ENCODE results near the gene TMEM132D. TPM values are rescaled to one million over a fixed set of nuclear protein-coding genes. Genes with fewer than 3 reads are reported as not detected.

TMEM132D gene
- total RNA-seq, 1 donor: not detected

DNA sequence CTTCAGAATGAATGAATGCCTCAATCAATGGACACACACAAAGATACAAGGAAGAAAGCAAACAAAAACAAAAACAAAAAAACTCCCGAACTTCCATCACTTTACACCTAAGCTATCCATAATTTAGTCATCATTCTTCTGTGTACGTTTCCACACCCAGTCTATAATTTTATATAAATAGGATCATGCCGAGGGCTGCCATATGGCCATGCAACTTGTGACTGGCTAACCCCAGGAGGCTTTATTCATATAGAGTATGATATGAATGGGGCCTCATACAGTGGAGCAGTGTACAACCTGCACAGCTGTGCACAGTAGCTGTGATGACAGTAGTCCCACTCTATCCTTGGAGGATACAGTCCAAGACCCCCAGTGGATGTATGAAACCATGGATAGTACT is 365.7 kb downstream of the TMEM132D start:
- H4K20me1 ChIP-seq (ENCODE audit: insufficient read depth, low read length): no peaks in the 10 kb centered on the region
- H3K4me3 ChIP-seq (ENCODE audit: insufficient read depth, low read length): no peak overlapping the region
- no peaks in the 10 kb centered on the region for H3K27me3 ChIP-seq (ENCODE audit: insufficient read depth, low read length)
- no peaks in the 10 kb centered on the region for H3K36me3 ChIP-seq (ENCODE audit: insufficient read depth, low read length)
- DNase-seq (ENCODE audit: insufficient read length, low spot score, missing footprints): no peak
- no peaks in the 10 kb centered on the region for H3K79me2 ChIP-seq (ENCODE audit: insufficient read depth, low read length)
- TF ChIP-seq, protein P1, sequence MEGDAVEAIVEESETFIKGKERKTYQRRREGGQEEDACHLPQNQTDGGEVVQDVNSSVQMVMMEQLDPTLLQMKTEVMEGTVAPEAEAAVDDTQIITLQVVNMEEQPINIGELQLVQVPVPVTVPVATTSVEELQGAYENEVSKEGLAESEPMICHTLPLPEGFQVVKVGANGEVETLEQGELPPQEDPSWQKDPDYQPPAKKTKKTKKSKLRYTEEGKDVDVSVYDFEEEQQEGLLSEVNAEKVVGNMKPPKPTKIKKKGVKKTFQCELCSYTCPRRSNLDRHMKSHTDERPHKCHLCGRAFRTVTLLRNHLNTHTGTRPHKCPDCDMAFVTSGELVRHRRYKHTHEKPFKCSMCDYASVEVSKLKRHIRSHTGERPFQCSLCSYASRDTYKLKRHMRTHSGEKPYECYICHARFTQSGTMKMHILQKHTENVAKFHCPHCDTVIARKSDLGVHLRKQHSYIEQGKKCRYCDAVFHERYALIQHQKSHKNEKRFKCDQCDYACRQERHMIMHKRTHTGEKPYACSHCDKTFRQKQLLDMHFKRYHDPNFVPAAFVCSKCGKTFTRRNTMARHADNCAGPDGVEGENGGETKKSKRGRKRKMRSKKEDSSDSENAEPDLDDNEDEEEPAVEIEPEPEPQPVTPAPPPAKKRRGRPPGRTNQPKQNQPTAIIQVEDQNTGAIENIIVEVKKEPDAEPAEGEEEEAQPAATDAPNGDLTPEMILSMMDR (IDR thresholded peaks at IDR 0.05; ENCODE audit: extremely low read depth, low read depth, low read length): no peak
- H2AFZ ChIP-seq (ENCODE audit: low read length): no peak overlapping the region
- no peak overlapping the region for H3K27ac ChIP-seq (ENCODE audit: low read depth, low read length)
- no peak overlapping the region for H3K4me2 ChIP-seq (ENCODE audit: insufficient read depth, low read length)
- H3K4me1 ChIP-seq (ENCODE audit: insufficient read depth, low read length): no peaks in the 10 kb centered on the region
- H3K9me3 ChIP-seq (ENCODE audit: low read depth, low read length): no peaks in the 10 kb centered on the region

DNA sequence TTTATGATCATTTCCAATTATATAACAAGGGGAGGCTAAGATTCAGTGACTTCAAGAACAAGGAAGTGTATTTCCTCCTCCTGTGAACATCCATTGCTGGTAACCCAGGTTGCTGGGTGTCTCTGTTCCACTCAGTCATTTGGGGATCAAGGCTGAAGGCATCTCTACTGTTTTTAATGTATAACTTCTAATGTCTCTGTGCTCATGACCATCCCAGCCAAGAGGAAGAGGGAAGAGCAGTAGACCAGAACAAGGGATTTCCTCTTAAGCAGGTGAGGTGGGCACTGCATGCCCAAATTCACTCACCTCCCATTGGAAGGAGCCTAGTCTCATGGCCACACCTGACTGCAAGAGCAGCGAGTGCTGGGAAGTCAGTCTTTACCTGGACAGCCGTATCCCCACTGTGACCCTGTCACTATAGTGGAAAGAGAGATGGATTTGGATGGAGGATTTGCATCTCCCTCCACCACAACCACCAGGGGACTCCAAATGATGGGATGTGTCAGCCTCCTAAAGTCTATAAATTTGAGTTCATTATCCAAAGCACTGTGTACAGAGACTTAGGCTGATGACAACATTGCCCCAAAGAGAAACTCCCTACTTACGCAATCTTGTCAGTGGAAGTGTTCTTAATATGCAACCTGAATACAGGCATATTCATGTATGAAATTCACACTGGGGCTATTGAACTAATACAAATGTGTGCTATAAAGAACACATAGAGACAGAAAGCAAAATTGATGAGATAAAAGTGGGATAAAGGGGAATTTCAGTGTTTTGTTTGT is 368.7 kb downstream of the TMEM132D start:
- Histone ChIP-seq H2AFZ (ENCODE audit: low read length) (no peak overlapping the region), H3K9me3 (ENCODE audit: low read depth, low read length) (no peaks in the 10 kb centered on the region), H3K27ac (ENCODE audit: low read depth, low read length) (no peak overlapping the region), H3K4me1 (ENCODE audit: insufficient read depth, low read length) (no peaks in the 10 kb centered on the region), H3K4me2 (ENCODE audit: insufficient read depth, low read length) (no peak overlapping the region), H3K4me3 (ENCODE audit: insufficient read depth, low read length) (no peak overlapping the region), H3K27me3 (ENCODE audit: insufficient read depth, low read length) (no peaks in the 10 kb centered on the region), H4K20me1 (ENCODE audit: insufficient read depth, low read length) (no peaks in the 10 kb centered on the region), H3K79me2 (ENCODE audit: insufficient read depth, low read length) (no peaks in the 10 kb centered on the region), H3K36me3 (ENCODE audit: insufficient read depth, low read length) (no peaks in the 10 kb centered on the region)
- DNase-seq (ENCODE audit: insufficient read length, low spot score, missing footprints): no peak
- TF ChIP-seq, protein P1 (IDR thresholded peaks at IDR 0.05; ENCODE audit: extremely low read depth, low read depth, low read length): no peak

DNA sequence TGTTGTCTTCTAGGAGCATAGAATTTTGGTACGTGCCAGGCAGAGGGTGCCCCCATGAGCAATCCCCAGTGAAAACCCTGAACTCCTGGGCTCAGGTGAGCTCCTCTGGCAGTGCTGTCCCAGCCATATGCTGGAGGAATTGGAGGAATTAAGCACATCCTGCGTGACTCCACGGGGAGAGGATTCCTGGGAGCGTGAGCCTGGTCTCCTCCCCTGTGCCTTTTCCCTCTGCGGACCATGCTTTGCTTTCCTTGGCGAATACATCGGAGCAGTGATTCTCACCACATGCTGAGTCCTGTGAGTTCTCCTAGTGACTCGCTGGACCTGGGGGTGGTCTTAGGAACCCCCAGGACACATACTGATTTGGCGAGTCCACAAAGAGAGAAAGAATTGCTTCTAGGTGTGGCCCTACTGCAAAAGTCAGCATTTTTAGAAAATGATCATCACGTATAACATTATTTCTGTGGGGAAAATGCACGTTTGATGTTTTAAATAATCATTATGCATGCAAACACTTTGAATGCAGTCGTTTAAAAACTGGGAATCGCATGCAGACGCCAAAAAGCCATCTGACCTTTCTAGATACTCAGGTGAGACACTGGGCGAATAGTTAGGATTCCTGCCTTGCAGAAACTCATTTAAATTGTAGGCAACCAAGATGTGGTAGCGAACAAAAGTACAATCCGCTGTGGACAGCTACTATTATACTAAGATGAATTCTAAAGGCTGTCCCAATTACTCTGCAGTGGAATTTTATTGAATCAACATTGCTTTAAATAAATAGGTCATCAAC is 370.9 kb downstream of the TMEM132D start:
- Histone ChIP-seq H3K9me3 (ENCODE audit: low read depth, low read length) (no peaks in the 10 kb centered on the region), H3K4me3 (ENCODE audit: insufficient read depth, low read length) (no peak overlapping the region), H2AFZ (ENCODE audit: low read length) (no peak overlapping the region), H3K4me2 (ENCODE audit: insufficient read depth, low read length) (no peak overlapping the region), H3K36me3 (ENCODE audit: insufficient read depth, low read length) (no peaks in the 10 kb centered on the region), H4K20me1 (ENCODE audit: insufficient read depth, low read length) (no peaks in the 10 kb centered on the region), H3K4me1 (ENCODE audit: insufficient read depth, low read length) (no peaks in the 10 kb centered on the region), H3K27me3 (ENCODE audit: insufficient read depth, low read length) (no peaks in the 10 kb centered on the region), H3K27ac (ENCODE audit: low read depth, low read length) (no peak overlapping the region), H3K79me2 (ENCODE audit: insufficient read depth, low read length) (no peaks in the 10 kb centered on the region)
- no peak for DNase-seq (ENCODE audit: insufficient read length, low spot score, missing footprints)
- TF ChIP-seq, protein P1 (IDR thresholded peaks at IDR 0.05; ENCODE audit: extremely low read depth, low read depth, low read length): no peak

DNA sequence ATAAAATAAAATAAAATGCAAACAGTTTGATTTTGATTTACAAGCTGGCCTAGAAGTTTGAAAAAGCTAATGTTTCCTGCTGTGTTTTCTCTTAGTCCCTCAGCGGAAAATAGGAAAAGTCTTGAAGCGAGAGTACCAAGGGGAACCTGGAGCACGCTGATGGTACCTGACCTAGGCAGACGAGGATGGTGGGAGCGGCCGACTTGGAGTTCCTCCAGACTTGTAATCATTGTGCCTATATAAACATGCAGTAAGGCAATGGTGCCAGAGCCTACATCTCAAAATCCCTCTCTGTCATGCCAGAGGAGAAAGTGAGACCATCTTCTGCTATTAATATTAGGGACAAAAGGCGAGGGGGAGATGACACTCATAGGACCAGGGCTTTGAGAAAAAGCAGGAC is 371.7 kb downstream of the TMEM132D start:
- no peaks in the 10 kb centered on the region for H3K9me3 ChIP-seq (ENCODE audit: low read depth, low read length)
- H2AFZ ChIP-seq (ENCODE audit: low read length): no peak overlapping the region
- no peaks in the 10 kb centered on the region for H4K20me1 ChIP-seq (ENCODE audit: insufficient read depth, low read length)
- no peak overlapping the region for H3K4me2 ChIP-seq (ENCODE audit: insufficient read depth, low read length)
- no peaks in the 10 kb centered on the region for H3K79me2 ChIP-seq (ENCODE audit: insufficient read depth, low read length)
- H3K4me3 ChIP-seq (ENCODE audit: insufficient read depth, low read length): no peak overlapping the region
- no peaks in the 10 kb centered on the region for H3K4me1 ChIP-seq (ENCODE audit: insufficient read depth, low read length)
- H3K27ac ChIP-seq (ENCODE audit: low read depth, low read length): no peak overlapping the region
- H3K36me3 ChIP-seq (ENCODE audit: insufficient read depth, low read length): no peaks in the 10 kb centered on the region
- no peak for DNase-seq (ENCODE audit: insufficient read length, low spot score, missing footprints)
- TF ChIP-seq, protein P1 (IDR thresholded peaks at IDR 0.05; ENCODE audit: extremely low read depth, low read depth, low read length): no peak
- H3K27me3 ChIP-seq (ENCODE audit: insufficient read depth, low read length): no peaks in the 10 kb centered on the region

All from osteoblast (primary cell).